Measurements from ENCODE around the gene TMEM120A.

Gene TMEM120A

GRCh38 chr7:75971961-75972763 lies 22.2 kb downstream of the TMEM120A start:
- DNase-seq (ENCODE audit: extremely low spot score), result no peak
- POLR2A ChIA-PET, result interaction anchor here (1.0 kb wide), 1 partner anchor 57 kb away, joined by 3 read pairs; no protein-coding TSS in a partner anchor
- CTCF ChIA-PET, result interaction anchor here (0.8 kb wide), 1 partner anchor 11 kb away, joined by 5 read pairs; no protein-coding TSS in a partner anchor
- TF ChIP-seq CTCF (IDR thresholded peaks at IDR 0.05; ENCODE audit: control extremely low read depth, extremely low read depth, low read depth, missing control alignments), result no peak

GRCh38 chr7:75971309-75971960 lies 23.0 kb downstream of the TMEM120A start:
- DNase-seq (ENCODE audit: extremely low spot score), result no peak
- ChIA-PET CTCF (interaction anchor here (0.8 kb wide), 1 partner anchor 12 kb away, joined by 5 read pairs; no protein-coding TSS in a partner anchor), POLR2A (interaction anchor here (1.0 kb wide), 1 partner anchor 56 kb away, joined by 3 read pairs; no protein-coding TSS in a partner anchor)
- no peak for TF ChIP-seq CTCF (IDR thresholded peaks at IDR 0.05; ENCODE audit: control extremely low read depth, extremely low read depth, low read depth, missing control alignments)

GRCh38 chr7:75969704-75970498 lies 24.5 kb downstream of the TMEM120A start:
- POLR2A ChIA-PET, result no interaction called here
- TF ChIP-seq CTCF (IDR thresholded peaks at IDR 0.05; ENCODE audit: control extremely low read depth, extremely low read depth, low read depth, missing control alignments), result no peak
- CTCF ChIA-PET, result no interaction called here
- DNase-seq (ENCODE audit: extremely low spot score), result no peak

GRCh38 chr7:75969182-75969581 lies 25.2 kb downstream of the TMEM120A start:
- TF ChIP-seq CTCF (IDR thresholded peaks at IDR 0.05; ENCODE audit: control extremely low read depth, extremely low read depth, low read depth, missing control alignments), result no peak
- CTCF ChIA-PET, result no interaction called here
- POLR2A ChIA-PET, result no interaction called here
- no peak for DNase-seq (ENCODE audit: extremely low spot score)

- TF ChIP-seq CTCF (IDR thresholded peaks at IDR 0.05; ENCODE audit: control extremely low read depth, extremely low read depth, low read depth, missing control alignments), result no peak
- DNase-seq (ENCODE audit: extremely low spot score), result no peak
- ChIA-PET CTCF (no interaction called here), POLR2A (no interaction called here)
Measured at GRCh38 chr7:75968561-75969001, 25.8 kb downstream of the TMEM120A start.

GRCh38 chr7:75968012-75968411 lies 26.4 kb downstream of the TMEM120A start:
- DNase-seq (ENCODE audit: extremely low spot score), result no peak
- TF ChIP-seq CTCF (IDR thresholded peaks at IDR 0.05; ENCODE audit: control extremely low read depth, extremely low read depth, low read depth, missing control alignments), result no peak
- ChIA-PET CTCF (no interaction called here), POLR2A (no interaction called here)

Measured in GM10248 (cell line).